ENCODE measurements around the gene ASB6. TPM values are rescaled to one million over a fixed set of nuclear protein-coding genes. Genes with fewer than 3 reads are reported as not detected.

ASB6 gene
- total RNA-seq, 1 donor from 2014 or later, result 16.7 TPM

DNA sequence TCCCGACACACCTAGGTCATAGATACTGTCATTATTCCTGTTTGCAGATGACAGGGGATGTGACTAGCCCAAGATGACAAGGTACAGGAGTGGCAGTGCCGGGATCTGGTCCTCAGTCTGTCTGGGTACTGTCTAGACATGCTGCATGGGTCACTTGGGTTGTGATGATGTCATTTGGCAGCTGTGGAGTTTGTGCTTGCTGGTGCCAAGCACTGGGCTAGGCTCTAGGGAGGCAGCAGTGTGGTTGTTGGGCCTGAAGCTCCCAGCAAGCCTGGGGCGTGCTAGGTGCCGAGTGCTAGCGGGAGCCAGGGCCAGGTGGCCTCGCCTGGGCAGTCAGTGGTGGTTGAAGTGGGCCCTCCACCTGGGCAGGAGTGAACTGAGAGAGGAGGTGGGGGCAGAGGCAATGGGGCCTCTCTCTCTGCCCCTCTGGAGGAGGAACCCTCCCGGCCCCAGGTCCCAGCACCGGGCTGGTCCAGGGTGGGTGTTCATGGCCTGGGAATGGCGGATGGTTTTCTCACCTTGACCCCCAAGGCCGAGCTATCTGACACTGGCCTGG is 8.8 kb upstream of the ASB6 start:
- Histone ChIP-seq H3K4me1 (no peaks in the 10 kb centered on the region), H3K27me3 (no peaks in the 10 kb centered on the region), H3K9me3 (no peaks in the 10 kb centered on the region), H3K36me3 (no peaks in the 10 kb centered on the region), H3K4me3 (no peak overlapping the region), H3K27ac (no peak overlapping the region)
- intact Hi-C loops (cut with DNase I), result no loop called here
- no peak for TF ChIP-seq CTCF (IDR thresholded peaks at IDR 0.05)
- DNase-seq, result no peak
- no peak for ATAC-seq

GRCh38 chr9:129649726-129650679 is 8.1 kb upstream of the ASB6 start:
- no peak for DNase-seq
- no peak overlapping the region for H3K27ac ChIP-seq
- intact Hi-C loops (cut with DNase I), result loop anchor here (10.0 kb wide), 1 partner anchor 85 kb away; no protein-coding TSS in a partner anchor
- H3K4me1 ChIP-seq, result no peaks in the 10 kb centered on the region
- H3K27me3 ChIP-seq, result no peaks in the 10 kb centered on the region
- ATAC-seq, result no peak
- H3K4me3 ChIP-seq, result no peak overlapping the region
- TF ChIP-seq CTCF (IDR thresholded peaks at IDR 0.05), result no peak
- H3K36me3 ChIP-seq, result no peaks in the 10 kb centered on the region
- H3K9me3 ChIP-seq, result no peaks in the 10 kb centered on the region

- H3K27ac ChIP-seq, result no peak overlapping the region
- H3K27me3 ChIP-seq, result no peaks in the 10 kb centered on the region
- H3K4me3 ChIP-seq, result no peak overlapping the region
- DNase-seq, result no peak
- no peak for TF ChIP-seq CTCF (IDR thresholded peaks at IDR 0.05)
- no peaks in the 10 kb centered on the region for H3K9me3 ChIP-seq
- no peaks in the 10 kb centered on the region for H3K36me3 ChIP-seq
- no peaks in the 10 kb centered on the region for H3K4me1 ChIP-seq
- no peak for ATAC-seq
- intact Hi-C loops (cut with DNase I), result loop anchor here (10.0 kb wide), 1 partner anchor 86 kb away; no protein-coding TSS in a partner anchor
Measured at GRCh38 chr9:129648764-129649115, 6.8 kb upstream of the ASB6 start.

- Histone ChIP-seq H3K4me1 (no peaks in the 10 kb centered on the region), H3K27me3 (no peaks in the 10 kb centered on the region), H3K27ac (no peak overlapping the region), H3K4me3 (no peak overlapping the region), H3K9me3 (no peaks in the 10 kb centered on the region), H3K36me3 (no peaks in the 10 kb centered on the region)
- TF ChIP-seq CTCF (IDR thresholded peaks at IDR 0.05), result no peak
- intact Hi-C loops (cut with DNase I), result loop anchor here (10.0 kb wide), 1 partner anchor 87 kb away; no protein-coding TSS in a partner anchor
- no peak for ATAC-seq
- no peak for DNase-seq
Measured at GRCh38 chr9:129648092-129648763, 6.3 kb upstream of the ASB6 start.

- no peak for ATAC-seq
- Histone ChIP-seq H3K4me3 (no peak overlapping the region), H3K27me3 (no peaks in the 10 kb centered on the region), H3K36me3 (no peaks in the 10 kb centered on the region), H3K4me1 (no peaks in the 10 kb centered on the region), H3K27ac (no peak overlapping the region), H3K9me3 (no peaks in the 10 kb centered on the region)
- no peak for DNase-seq
- TF ChIP-seq CTCF (IDR thresholded peaks at IDR 0.05), result no peak
- intact Hi-C loops (cut with DNase I), result loop anchor here (10.0 kb wide), 1 partner anchor 87 kb away; no protein-coding TSS in a partner anchor
Measured at GRCh38 chr9:129647635-129648034, 5.7 kb upstream of the ASB6 start.
